Right ventricle myocardium inferior (tissue), 1 donor: Measurements from ENCODE around the gene PLPP4. TPM values are rescaled to one million over a fixed set of nuclear protein-coding genes. Genes with fewer than 3 reads are reported as not detected.

Experiments
- ATAC-seq: fragments of 200-7000 bp; cut with Tn5 transposase; one replicate; pipeline ENCODE4 v1.9.1; 2020; ENCODE audit warnings: mild to moderate bottlenecking, moderate library complexity
- DNase-seq: peaks from one replicate; pipeline ENCODE4 v3.0.0; 2021; ENCODE audit errors: missing footprints
- intact Hi-C: fragments of 100-400 bp; cut with DNase I; formaldehyde crosslinking; loops from one replicate; pipeline ENCODE4 v1.11.0; 2022
- total RNA-seq: library from RNA; stranded (reverse); fragmentation: NEBNext Ultra II Directional; extraction: Animal tissue kit (Norgen Biotek cat#: 25700); gene quantifications from one replicate; pipeline ENCODE4 v1.2.1, GENCODE V29; 2021
- donor health status: DM: no; HTN: yes; CAD: no; lungs with severe emphysema.

The PLPP4 gene
- total RNA-seq, 1 donor from 2014 or later = not detected

GRCh38 chr10:120508393-120508792 lies 51.4 kb downstream of the PLPP4 start:
- intact Hi-C loops = no loop called here
- no peak for ATAC-seq
- no peak for DNase-seq

DNA sequence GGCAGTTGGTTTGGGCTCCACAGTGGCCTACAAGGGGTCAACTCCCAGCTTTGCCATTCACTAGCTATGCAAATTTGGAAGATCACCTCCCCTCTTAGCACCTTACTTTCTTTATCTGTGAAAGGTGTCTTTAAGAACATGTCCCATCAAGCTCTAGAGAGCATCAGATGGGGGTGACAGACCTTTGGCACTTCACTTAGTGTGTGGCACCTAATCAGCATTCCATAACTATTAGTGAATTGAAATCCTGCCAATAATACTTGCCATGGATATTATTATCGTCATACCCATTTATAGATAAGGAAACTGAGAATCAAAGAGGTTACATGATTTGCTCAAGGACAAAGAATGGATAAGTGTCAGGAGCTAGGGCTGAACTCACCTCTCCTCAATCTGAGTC lies 51.9 kb downstream of the PLPP4 start:
- intact Hi-C loops = no loop called here
- ATAC-seq (no peak), DNase-seq (no peak)

GRCh38 chr10:120511165-120511564 lies 54.1 kb downstream of the PLPP4 start:
- ATAC-seq = no peak
- intact Hi-C loops = no loop called here
- DNase-seq = no peak

DNA sequence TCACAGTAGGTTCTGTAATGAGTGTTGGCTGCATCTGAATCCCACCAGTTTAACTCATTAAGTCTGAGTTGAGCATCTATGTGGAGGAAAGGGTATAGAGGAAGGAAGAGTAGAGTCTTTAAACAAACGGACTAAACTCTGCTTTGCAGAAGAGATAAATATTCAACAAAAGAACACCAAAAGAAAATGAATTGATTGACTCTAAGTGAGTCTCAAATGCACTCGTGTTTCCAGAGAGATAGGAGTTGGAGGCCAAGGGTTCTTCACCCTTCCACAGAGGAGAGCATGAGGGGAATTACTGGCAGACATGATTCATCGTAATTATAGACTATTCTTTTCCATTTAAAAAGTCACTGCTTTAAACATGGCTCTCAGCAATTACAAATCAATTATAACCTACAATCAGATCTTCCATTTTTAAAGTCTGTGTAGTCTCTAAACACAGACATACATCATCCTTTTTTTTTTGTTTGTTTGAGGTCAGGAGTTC lies 56.3 kb downstream of the PLPP4 start:
- ATAC-seq (no peak), DNase-seq (no peak)
- intact Hi-C loops = no loop called here

- no peak for DNase-seq
- intact Hi-C loops = no loop called here
- no peak for ATAC-seq
Observed at GRCh38 chr10:120514035-120514620, 57.1 kb downstream of the PLPP4 start.

DNA sequence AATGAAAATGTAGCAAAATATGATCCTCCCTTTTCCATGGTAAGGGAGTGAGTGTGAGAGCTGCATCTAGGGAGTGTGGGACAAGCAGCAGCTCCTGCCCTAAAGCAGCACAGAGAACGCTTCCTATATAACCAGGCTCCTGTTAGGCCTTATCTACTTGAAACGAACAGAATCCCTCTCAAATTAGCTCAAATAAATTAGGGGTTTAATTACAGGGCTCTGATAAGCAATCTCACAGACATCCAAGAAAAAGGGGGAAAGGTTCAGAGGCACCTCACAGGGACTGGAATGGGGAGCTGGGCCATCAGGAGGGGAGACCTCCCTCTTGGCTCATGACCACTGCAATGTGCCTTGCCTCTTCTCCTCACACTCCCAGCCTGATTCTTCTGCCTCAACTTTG lies 57.9 kb downstream of the PLPP4 start:
- DNase-seq = no peak
- ATAC-seq = no peak
- intact Hi-C loops = no loop called here

DNA sequence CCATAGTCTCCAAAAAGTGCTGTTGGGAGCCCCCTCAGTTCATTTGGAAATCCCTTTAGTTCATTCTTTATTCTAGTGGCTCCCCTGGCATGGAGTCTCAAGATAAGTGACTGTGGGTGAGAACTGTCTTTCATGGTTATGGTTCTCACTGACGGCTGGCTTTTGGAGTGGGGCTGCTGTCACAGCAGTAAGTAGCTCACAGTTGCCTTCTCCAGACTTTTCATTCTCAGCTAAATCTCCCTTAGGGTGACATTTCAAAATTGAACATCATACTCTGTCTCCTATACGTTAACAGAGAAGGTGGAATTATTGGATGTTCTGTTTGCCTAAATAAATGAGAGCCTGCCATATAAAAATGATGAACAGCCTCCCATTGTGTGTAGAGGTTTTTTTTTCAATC lies 58.7 kb downstream of the PLPP4 start:
- intact Hi-C loops = no loop called here
- DNase-seq (no peak), ATAC-seq (no peak)

GRCh38 chr10:120516426-120516825 lies 59.4 kb downstream of the PLPP4 start:
- DNase-seq (no peak), ATAC-seq (no peak)
- intact Hi-C loops = no loop called here

GRCh38 chr10:120517196-120517595 lies 60.2 kb downstream of the PLPP4 start:
- ATAC-seq (no peak), DNase-seq (no peak)
- intact Hi-C loops = no loop called here

DNA sequence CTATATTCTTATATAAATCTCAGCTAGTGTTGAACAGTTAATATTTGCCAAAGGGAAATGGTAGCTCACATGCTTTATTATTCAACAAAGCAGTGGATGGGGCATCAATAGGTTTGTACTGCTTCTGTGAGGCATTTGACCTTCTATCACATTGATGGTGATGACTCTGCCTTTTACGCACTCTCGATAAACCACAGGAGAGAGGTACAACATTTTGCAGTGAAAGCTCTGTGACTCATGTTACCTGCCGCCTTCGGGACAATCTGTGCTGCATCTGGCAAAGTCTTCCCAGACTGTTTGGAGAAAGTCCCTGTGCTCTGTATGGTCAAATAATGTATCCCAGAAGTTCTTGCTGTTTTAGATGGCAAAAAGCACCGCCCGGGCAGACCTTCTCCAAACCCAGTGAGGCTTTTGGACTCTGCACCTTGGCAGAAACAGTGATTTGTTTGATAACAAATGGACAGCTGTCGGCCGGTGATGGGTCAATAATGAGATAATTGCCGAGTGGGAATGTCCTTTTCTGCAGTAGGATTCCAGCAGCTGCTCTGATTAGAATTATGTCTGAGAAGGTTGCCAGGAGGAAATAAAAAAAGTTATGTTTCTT lies 61.0 kb downstream of the PLPP4 start:
- intact Hi-C loops = no loop called here
- DNase-seq = no peak
- ATAC-seq = no peak

GRCh38 chr10:120521880-120522279 lies 64.9 kb downstream of the PLPP4 start:
- ATAC-seq = no peak
- intact Hi-C loops = no loop called here

GRCh38 chr10:120527691-120528090 lies 70.7 kb downstream of the PLPP4 start:
- intact Hi-C loops = no loop called here
- no peak for DNase-seq
- ATAC-seq = no peak

More at GRCh38 chr10:120521880-120522279, 64.9 kb downstream of the PLPP4 start:
- DNase-seq = no peak

- intact Hi-C loops = no loop called here
- DNase-seq = no peak
- no peak for ATAC-seq
Observed at GRCh38 chr10:120530699-120531098, 73.7 kb downstream of the PLPP4 start.

GRCh38 chr10:120538091-120538490 lies 81.1 kb downstream of the PLPP4 start:
- intact Hi-C loops = no loop called here
- DNase-seq (no peak), ATAC-seq (no peak)

- no peak for ATAC-seq
- DNase-seq = no peak
- intact Hi-C loops = no loop called here
Observed at GRCh38 chr10:120539076-120539475, 82.0 kb downstream of the PLPP4 start.

- no peak for ATAC-seq
- intact Hi-C loops = no loop called here
- no peak for DNase-seq
Observed at GRCh38 chr10:120540486-120540885, 83.5 kb downstream of the PLPP4 start.

GRCh38 chr10:120541984-120542383 lies 85.0 kb downstream of the PLPP4 start:
- DNase-seq (no peak), ATAC-seq (no peak)
- intact Hi-C loops = no loop called here

GRCh38 chr10:120542591-120542990 lies 85.6 kb downstream of the PLPP4 start:
- DNase-seq (no peak), ATAC-seq (no peak)
- intact Hi-C loops = no loop called here

DNA sequence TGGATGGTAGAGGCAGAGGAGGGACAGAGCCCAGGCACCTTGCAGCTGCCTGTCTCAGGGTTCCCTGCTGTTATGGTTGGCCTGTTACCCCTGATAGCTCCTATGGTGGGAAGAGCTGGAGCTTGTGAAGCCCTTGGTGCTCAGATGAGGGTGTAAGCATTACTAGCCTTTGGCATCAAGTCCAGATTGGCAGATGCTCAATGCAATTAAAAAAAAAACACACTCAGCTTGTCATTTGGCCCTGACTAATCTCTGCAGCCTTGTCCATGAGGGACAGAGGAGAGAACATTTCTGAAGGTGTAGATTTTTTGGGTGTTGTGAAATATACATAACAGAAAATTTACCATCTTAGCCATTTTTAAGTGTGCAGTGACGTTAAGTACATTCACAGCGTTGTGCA lies 86.3 kb downstream of the PLPP4 start:
- intact Hi-C loops = no loop called here
- DNase-seq (no peak), ATAC-seq (no peak)

DNA sequence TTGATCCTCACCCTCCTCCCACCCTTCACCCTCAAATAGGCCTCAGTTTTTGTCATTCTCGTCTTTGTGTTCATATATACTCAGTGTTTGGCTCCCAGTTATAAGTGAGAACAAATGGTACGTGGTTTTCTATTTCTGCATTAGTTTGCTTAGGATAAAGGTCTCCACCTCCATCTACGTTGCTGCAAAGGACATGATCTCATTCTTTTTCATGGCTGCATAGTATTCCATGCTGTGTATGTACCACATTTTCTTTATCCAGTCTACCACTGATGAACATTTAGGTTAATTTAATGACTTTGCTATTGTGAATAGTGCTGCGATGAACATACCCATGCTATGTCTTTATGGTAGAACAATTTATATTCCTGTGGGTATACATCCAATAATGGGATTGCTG lies 91.2 kb downstream of the PLPP4 start:
- ATAC-seq (no peak), DNase-seq (no peak)
- intact Hi-C loops = no loop called here

GRCh38 chr10:120552262-120552661 lies 95.2 kb downstream of the PLPP4 start:
- ATAC-seq (no peak), DNase-seq (no peak)
- intact Hi-C loops = no loop called here
